Fibroblast of lung (primary cell): ENCODE measurements around the gene JMJD6. TPM values are rescaled to one million over a fixed set of nuclear protein-coding genes. Genes with fewer than 3 reads are reported as not detected.

Experiments used
- DNase-seq, 2 donors: peaks; one replicate each; pipeline versions ENCODE4 v3.0.0 to v3.0.0-alpha.2; 2010; ENCODE audit warnings: low read depth in 2 of 2
- H2AFZ ChIP-seq: 2 replicates; pipeline ENCODE4 v1.5.1; 2012; ENCODE audit warnings: low read length, control low read depth, inconsistent platforms
- H3K27ac ChIP-seq: 2 replicates; pipeline ENCODE4 v1.5.1; 2011; ENCODE audit warnings: low read length, control low read depth; ENCODE audit not compliant: insufficient read depth
- H3K27me3 ChIP-seq: 2 replicates; pipeline ENCODE4 v1.5.1; 2011; ENCODE audit warnings: mild to moderate bottlenecking, low read length; ENCODE audit not compliant: control insufficient read depth, insufficient read depth
- H3K36me3 ChIP-seq: 2 replicates; pipeline ENCODE4 v1.5.1; 2011; ENCODE audit warnings: low read length; ENCODE audit not compliant: control insufficient read depth, insufficient read depth
- H3K4me1 ChIP-seq: 2 replicates; pipeline ENCODE4 v1.5.1; 2011; ENCODE audit warnings: low read length; ENCODE audit not compliant: control insufficient read depth, insufficient read depth; ENCODE audit errors: extremely low read depth
- H3K4me2 ChIP-seq: 2 replicates; pipeline ENCODE4 v1.5.1; 2011; ENCODE audit warnings: low read length, control low read depth; ENCODE audit not compliant: insufficient read depth; ENCODE audit errors: extremely low read depth
- H3K4me3 ChIP-seq, 4 experiments: fragments of 200-600 bp in 1 of 4; sonication (generic) in 1 of 4; replicated peaks in 1 of 4; 2 replicates each; pipeline ENCODE4 v1.5.1; 2011 to 2016; ENCODE audit warnings: low read length in 4 of 4, low read depth in 3 of 4, mild to moderate bottlenecking in 3 of 4, control low read depth in 2 of 4, inconsistent platforms in 1 of 4, mixed read lengths in 1 of 4; ENCODE audit not compliant: insufficient read depth in 1 of 4; ENCODE audit errors: control extremely low read depth in 1 of 4
- H3K79me2 ChIP-seq: 2 replicates; pipeline ENCODE4 v1.5.1; 2012; ENCODE audit warnings: mild to moderate bottlenecking, low read length, inconsistent platforms; ENCODE audit not compliant: control insufficient read depth, insufficient read depth
- H3K9ac ChIP-seq: 2 replicates; pipeline ENCODE4 v1.5.1; 2011; ENCODE audit warnings: mild to moderate bottlenecking, low read length, control low read depth; ENCODE audit not compliant: insufficient read depth
- H3K9me3 ChIP-seq: 2 replicates; pipeline ENCODE4 v1.5.1; 2012; ENCODE audit warnings: low read depth, low read length; ENCODE audit not compliant: control insufficient read depth, insufficient read depth
- H4K20me1 ChIP-seq: 2 replicates; pipeline ENCODE4 v1.5.1; 2011; ENCODE audit warnings: low read length; ENCODE audit not compliant: control insufficient read depth, insufficient read depth; ENCODE audit errors: extremely low read depth
- CTCF ChIP-seq, 2 donors: IDR thresholded peaks in 1 of 2; conservative IDR thresholded peaks in 1 of 2; 1 replicate in 1 of 2; 2 replicates in 1 of 2; pipeline ENCODE4 v1.5.1; 2011 to 2012; ENCODE audit warnings: low read length in 2 of 2, control low read depth in 1 of 2, inconsistent platforms in 1 of 2, low read depth in 1 of 2, mild to moderate bottlenecking in 1 of 2
- EZH2 ChIP-seq: IDR thresholded peaks from 2 replicates; pipeline ENCODE4 v1.5.1; 2012; ENCODE audit warnings: low read length, control low read depth, mild to moderate bottlenecking; ENCODE audit errors: missing control alignments
- polyA plus RNA-seq, 2 donors: library from polyadenylated mRNA; depleted of rRNA in 1 of 2; stranded (reverse) in 1 of 2; unstranded in 1 of 2; fragments of >200 nt; gene quantifications; 2 replicates each; pipeline ENCODE4 v1.2.1, GENCODE V29; 2011 to 2012; ENCODE audit warnings: missing spikeins in 1 of 2
- total RNA-seq: library from RNA; depleted of rRNA; stranded (reverse); fragments of >200 nt; gene quantifications from 2 replicates; pipeline ENCODE4 v1.2.1, GENCODE V29; 2014

JMJD6 gene
- total and polyA plus RNA-seq, 2 donors (not counting 1 experiment from before 2014, with no cell fraction given) = 16.2 to 17.7 TPM

- peaks cover 2% of the 10 kb centered on the region for H3K36me3 ChIP-seq
- H2AFZ ChIP-seq = no peak overlapping the region
- no peak overlapping the region for H3K27ac ChIP-seq
- no peak overlapping the region for H3K4me2 ChIP-seq
- H4K20me1 ChIP-seq = no peaks in the 10 kb centered on the region
- H3K9me3 ChIP-seq = no peaks in the 10 kb centered on the region
- H3K4me1 ChIP-seq = no peaks in the 10 kb centered on the region
- DNase-seq = no peak
- no peak overlapping the region for H3K4me3 ChIP-seq
- no peak overlapping the region for H3K9ac ChIP-seq
- H3K79me2 ChIP-seq = no peaks in the 10 kb centered on the region
- H3K27me3 ChIP-seq = no peaks in the 10 kb centered on the region
- no peak for TF ChIP-seq EZH2
- TF ChIP-seq CTCF (conservative IDR thresholded peaks at IDR 0.05 in 1 of 2, IDR thresholded peaks at IDR 0.05 in 1 of 2; ENCODE audit: low read depth in 1 of 2, low read length in 2 of 2) = no peak
Measured at GRCh38 chr17:76753061-76753961, 26.9 kb upstream of the JMJD6 start.

- no peak overlapping the region for H3K9ac ChIP-seq
- H3K9me3 ChIP-seq = no peaks in the 10 kb centered on the region
- DNase-seq = no peak
- no peaks in the 10 kb centered on the region for H3K79me2 ChIP-seq
- no peaks in the 10 kb centered on the region for H3K4me1 ChIP-seq
- H3K4me3 ChIP-seq = no peak overlapping the region
- no peak overlapping the region for H2AFZ ChIP-seq
- no peak for TF ChIP-seq EZH2
- TF ChIP-seq CTCF (conservative IDR thresholded peaks at IDR 0.05 in 1 of 2, IDR thresholded peaks at IDR 0.05 in 1 of 2; ENCODE audit: low read depth in 1 of 2, low read length in 2 of 2) = no peak
- no peaks in the 10 kb centered on the region for H4K20me1 ChIP-seq
- H3K27ac ChIP-seq = no peak overlapping the region
- H3K4me2 ChIP-seq = no peak overlapping the region
- no peaks in the 10 kb centered on the region for H3K27me3 ChIP-seq
- H3K36me3 ChIP-seq = peaks cover 2% of the 10 kb centered on the region
Measured at GRCh38 chr17:76752006-76752405, 25.6 kb upstream of the JMJD6 start.

GRCh38 chr17:76751416-76751993 is 25.1 kb upstream of the JMJD6 start:
- H3K4me2 ChIP-seq = no peak overlapping the region
- H3K4me3 ChIP-seq = no peak overlapping the region
- no peaks in the 10 kb centered on the region for H3K4me1 ChIP-seq
- DNase-seq = no peak
- no peaks in the 10 kb centered on the region for H4K20me1 ChIP-seq
- no peak overlapping the region for H2AFZ ChIP-seq
- peaks cover 2% of the 10 kb centered on the region for H3K36me3 ChIP-seq
- H3K27me3 ChIP-seq = no peaks in the 10 kb centered on the region
- no peak overlapping the region for H3K27ac ChIP-seq
- no peak for TF ChIP-seq EZH2
- TF ChIP-seq CTCF (conservative IDR thresholded peaks at IDR 0.05 in 1 of 2, IDR thresholded peaks at IDR 0.05 in 1 of 2; ENCODE audit: low read depth in 1 of 2, low read length in 2 of 2) = no peak
- H3K9ac ChIP-seq = no peak overlapping the region
- no peaks in the 10 kb centered on the region for H3K79me2 ChIP-seq
- no peaks in the 10 kb centered on the region for H3K9me3 ChIP-seq
